ENCODE results near the gene SYT13. TPM values are rescaled to one million over a fixed set of nuclear protein-coding genes. Genes with fewer than 3 reads are reported as not detected.

The SYT13 gene
- polyA plus RNA-seq, 1 donor = 0.31 TPM

GRCh38 chr11:45245218-45246045 lies 40.7 kb downstream of the SYT13 start:
- no peak for DNase-seq

- no peak for DNase-seq
Measured at GRCh38 chr11:45243967-45244366, 42.2 kb downstream of the SYT13 start.

GRCh38 chr11:45239733-45240132 lies 46.4 kb downstream of the SYT13 start:
- no peak for DNase-seq

GRCh38 chr11:45238724-45239123 lies 47.4 kb downstream of the SYT13 start:
- DNase-seq = peak; percentile 54

GRCh38 chr11:45237711-45238315 lies 48.3 kb downstream of the SYT13 start:
- no peak for DNase-seq

GRCh38 chr11:45234306-45235006 lies 51.7 kb downstream of the SYT13 start:
- DNase-seq = no peak

GRCh38 chr11:45233804-45234170 lies 52.4 kb downstream of the SYT13 start:
- no peak for DNase-seq

GRCh38 chr11:45233121-45233803 lies 52.9 kb downstream of the SYT13 start:
- DNase-seq = no peak

GRCh38 chr11:45232341-45233080 lies 53.6 kb downstream of the SYT13 start:
- DNase-seq = no peak

GRCh38 chr11:45229401-45230020 lies 56.6 kb downstream of the SYT13 start:
- DNase-seq = no peak

GRCh38 chr11:45227836-45228235 lies 58.3 kb downstream of the SYT13 start:
- no peak for DNase-seq

- DNase-seq = no peak
Measured at GRCh38 chr11:45226901-45227300, 59.2 kb downstream of the SYT13 start.

- DNase-seq = no peak
Measured at GRCh38 chr11:45225961-45226871, 59.9 kb downstream of the SYT13 start.

- no peak for DNase-seq
Measured at GRCh38 chr11:45225277-45225676, 60.9 kb downstream of the SYT13 start.

- no peak for DNase-seq
Measured at GRCh38 chr11:45224766-45225165, 61.4 kb downstream of the SYT13 start.

- no peak for DNase-seq
Measured at GRCh38 chr11:45223496-45223895, 62.6 kb downstream of the SYT13 start.

- no peak for DNase-seq
Measured at GRCh38 chr11:45219411-45219810, 66.7 kb downstream of the SYT13 start.

- no peak for DNase-seq
Measured at GRCh38 chr11:45218705-45219104, 67.4 kb downstream of the SYT13 start.

- no peak for DNase-seq
Measured at GRCh38 chr11:45217991-45218390, 68.2 kb downstream of the SYT13 start.

GRCh38 chr11:45216901-45217300 lies 69.2 kb downstream of the SYT13 start:
- DNase-seq = no peak

- no peak for DNase-seq
Measured at GRCh38 chr11:45216031-45216430, 70.1 kb downstream of the SYT13 start.

Data from hindlimb muscle (tissue), 1 donor.